Measurements from ENCODE around the gene KCNJ10. TPM values are rescaled to one million over a fixed set of nuclear protein-coding genes. Genes with fewer than 3 reads are reported as not detected.

The KCNJ10 gene
- total RNA-seq, 1 donor from 2014 or later: not detected

GRCh38 chr1:160004001-160004400 lies 66.0 kb downstream of the KCNJ10 start:
- DNase-seq (ENCODE audit: low spot score): no peak
- Mint-ChIP-seq H3K27me3 (ENCODE audit: unreplicated experiment) (peaks cover 1% of the 10 kb centered on the region), H3K27ac (ENCODE audit: unreplicated experiment) (no peak overlapping the region), H3K36me3 (ENCODE audit: low read depth, unreplicated experiment) (no peaks in the 10 kb centered on the region), H3K9me3 (ENCODE audit: unreplicated experiment) (no peaks in the 10 kb centered on the region), H3K4me3 (ENCODE audit: unreplicated experiment) (no peak overlapping the region), H3K4me1 (ENCODE audit: unreplicated experiment) (peaks cover 5% of the 10 kb centered on the region)
- TF ChIP-seq CTCF (IDR thresholded peaks at IDR 0.05; ENCODE audit: unreplicated experiment): no peak

- H3K27me3 Mint-ChIP-seq (ENCODE audit: unreplicated experiment): peaks cover 1% of the 10 kb centered on the region
- no peak overlapping the region for H3K4me3 Mint-ChIP-seq (ENCODE audit: unreplicated experiment)
- no peak overlapping the region for H3K27ac Mint-ChIP-seq (ENCODE audit: unreplicated experiment)
- DNase-seq (ENCODE audit: low spot score): no peak
- TF ChIP-seq CTCF (IDR thresholded peaks at IDR 0.05; ENCODE audit: unreplicated experiment): no peak
- H3K9me3 Mint-ChIP-seq (ENCODE audit: unreplicated experiment): no peaks in the 10 kb centered on the region
- no peaks in the 10 kb centered on the region for H3K36me3 Mint-ChIP-seq (ENCODE audit: low read depth, unreplicated experiment)
- H3K4me1 Mint-ChIP-seq (ENCODE audit: unreplicated experiment): peaks cover 5% of the 10 kb centered on the region
These were observed 68.5 kb downstream of the KCNJ10 start for GRCh38 chr1:160001440-160001839.

GRCh38 chr1:159999204-159999603 lies 70.8 kb downstream of the KCNJ10 start:
- no peak for TF ChIP-seq CTCF (IDR thresholded peaks at IDR 0.05; ENCODE audit: unreplicated experiment)
- Mint-ChIP-seq H3K36me3 (ENCODE audit: low read depth, unreplicated experiment) (no peaks in the 10 kb centered on the region), H3K4me1 (ENCODE audit: unreplicated experiment) (peaks cover 3% of the 10 kb centered on the region), H3K27ac (ENCODE audit: unreplicated experiment) (no peak overlapping the region), H3K27me3 (ENCODE audit: unreplicated experiment) (peaks cover 1% of the 10 kb centered on the region), H3K9me3 (ENCODE audit: unreplicated experiment) (no peaks in the 10 kb centered on the region), H3K4me3 (ENCODE audit: unreplicated experiment) (no peak overlapping the region)
- no peak for DNase-seq (ENCODE audit: low spot score)

- TF ChIP-seq CTCF (IDR thresholded peaks at IDR 0.05; ENCODE audit: unreplicated experiment): no peak
- no peak for DNase-seq (ENCODE audit: low spot score)
- H3K9me3 Mint-ChIP-seq (ENCODE audit: unreplicated experiment): no peaks in the 10 kb centered on the region
- H3K27me3 Mint-ChIP-seq (ENCODE audit: unreplicated experiment): no peaks in the 10 kb centered on the region
- no peaks in the 10 kb centered on the region for H3K36me3 Mint-ChIP-seq (ENCODE audit: low read depth, unreplicated experiment)
- no peak overlapping the region for H3K27ac Mint-ChIP-seq (ENCODE audit: unreplicated experiment)
- H3K4me3 Mint-ChIP-seq (ENCODE audit: unreplicated experiment): no peak overlapping the region
- H3K4me1 Mint-ChIP-seq (ENCODE audit: unreplicated experiment): no peaks in the 10 kb centered on the region
These were observed 73.3 kb downstream of the KCNJ10 start for GRCh38 chr1:159996653-159997052.

GRCh38 chr1:159994896-159995295 lies 75.1 kb downstream of the KCNJ10 start:
- DNase-seq (ENCODE audit: low spot score): no peak
- Mint-ChIP-seq H3K4me1 (ENCODE audit: unreplicated experiment) (no peaks in the 10 kb centered on the region), H3K36me3 (ENCODE audit: low read depth, unreplicated experiment) (no peaks in the 10 kb centered on the region), H3K27ac (ENCODE audit: unreplicated experiment) (no peak overlapping the region), H3K27me3 (ENCODE audit: unreplicated experiment) (no peaks in the 10 kb centered on the region), H3K9me3 (ENCODE audit: unreplicated experiment) (no peaks in the 10 kb centered on the region), H3K4me3 (ENCODE audit: unreplicated experiment) (no peak overlapping the region)
- no peak for TF ChIP-seq CTCF (IDR thresholded peaks at IDR 0.05; ENCODE audit: unreplicated experiment)
